NCI-H1105 treated with DMSO at 0.1 percent for 48 hours (cell line): Measurements from ENCODE around the gene NEU1.
A peak's percentile ranks its signal among the peaks of the same experiment; 100 is the strongest.
"Not testable (repeated sequence)": the region's sequence is repeated elsewhere in the genome, so short reads cannot be mapped to it uniquely, and the experiment has no call there.

Source experiments
- DNase-seq: peaks from one replicate; lab custom pipeline; 2025; lab: John Stamatoyannopoulos, UW

The NEU1 gene

DNA sequence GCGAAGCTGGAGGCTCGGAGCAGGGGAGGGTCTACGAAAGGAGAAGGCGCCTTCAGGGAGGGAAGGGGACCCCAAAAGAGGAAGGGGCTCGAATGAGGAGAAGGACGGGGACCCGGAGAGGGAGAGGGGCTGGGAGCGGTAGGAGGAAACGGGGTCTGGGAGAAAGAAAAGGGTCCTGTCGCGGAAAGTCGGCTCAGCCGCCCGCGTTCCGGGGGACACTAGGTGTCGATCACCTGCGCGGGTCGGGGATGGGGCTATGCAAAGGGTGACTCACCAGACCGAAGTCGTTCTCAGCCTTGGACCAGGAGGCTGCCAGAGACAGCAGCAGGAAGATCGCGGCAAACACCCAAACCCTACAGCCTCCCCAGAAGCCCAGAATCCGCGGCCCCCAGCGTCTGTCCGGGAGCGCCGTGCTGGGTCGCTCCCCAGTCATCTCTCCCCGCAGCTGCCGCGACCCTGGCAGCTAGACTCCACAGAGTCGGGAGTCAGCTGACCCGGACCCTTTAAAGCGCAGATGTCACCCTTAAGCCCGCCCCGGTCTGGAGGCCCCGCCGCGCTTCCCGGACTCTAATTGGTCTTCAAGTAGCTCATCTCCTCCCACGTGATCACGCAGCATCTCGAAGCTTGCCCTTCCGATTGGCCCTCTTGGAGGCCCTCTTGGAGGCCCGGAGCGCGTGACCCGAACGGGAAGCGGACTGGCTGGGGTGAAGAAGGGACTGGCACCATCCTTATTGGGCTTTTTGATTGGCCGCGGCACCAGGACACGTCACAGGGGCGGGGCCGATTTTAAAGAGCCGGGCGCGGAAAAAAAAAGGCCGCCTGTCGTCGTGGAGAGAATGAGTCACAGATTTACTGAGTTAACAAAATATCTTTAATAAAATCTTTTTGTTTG lies at the start of gene NEU1:
Gene NEU1, minus strand, starts transcription at position 478 of the 892 bp plus-strand sequence. Its CDS starts 45 bp downstream, at position 433.
- DNase-seq, result peak; percentile 100

DNA sequence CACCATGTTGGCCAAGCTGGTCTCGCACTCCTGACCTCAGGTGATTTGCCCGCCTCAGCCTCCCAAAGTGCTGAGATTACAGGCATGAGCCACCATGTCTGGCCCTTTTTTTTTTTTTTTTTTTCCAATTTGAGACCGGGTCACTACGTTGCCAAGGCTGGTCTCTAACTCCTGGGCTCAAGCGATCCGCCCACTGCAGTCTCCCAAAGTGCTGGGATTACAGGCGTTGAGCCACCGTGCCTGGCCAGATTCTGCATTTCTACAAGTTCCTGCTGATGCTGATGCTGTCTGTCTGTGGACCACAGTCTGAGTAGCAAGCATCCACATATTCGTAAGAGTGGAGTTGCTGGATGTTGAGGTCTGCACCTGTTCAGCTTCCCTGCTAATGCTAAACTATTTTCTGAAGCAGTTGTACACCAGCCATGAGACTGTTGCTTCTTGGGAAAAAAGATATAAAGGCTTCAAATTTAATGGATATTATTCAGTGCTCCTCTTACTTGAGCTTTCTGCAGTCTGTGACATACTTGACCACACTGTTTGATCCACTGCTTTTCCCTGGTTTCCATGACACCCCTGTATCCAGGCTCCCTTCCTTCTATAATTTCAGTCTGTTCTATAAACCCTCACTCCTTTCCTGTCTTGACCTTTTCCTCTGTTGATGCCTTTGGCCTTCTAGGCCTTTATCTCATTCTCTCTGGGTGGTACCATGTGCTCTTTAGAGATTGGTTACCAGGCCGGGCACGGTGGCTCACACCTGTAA lies 49.4 kb upstream of the NEU1 start:
- no peak for DNase-seq

DNA sequence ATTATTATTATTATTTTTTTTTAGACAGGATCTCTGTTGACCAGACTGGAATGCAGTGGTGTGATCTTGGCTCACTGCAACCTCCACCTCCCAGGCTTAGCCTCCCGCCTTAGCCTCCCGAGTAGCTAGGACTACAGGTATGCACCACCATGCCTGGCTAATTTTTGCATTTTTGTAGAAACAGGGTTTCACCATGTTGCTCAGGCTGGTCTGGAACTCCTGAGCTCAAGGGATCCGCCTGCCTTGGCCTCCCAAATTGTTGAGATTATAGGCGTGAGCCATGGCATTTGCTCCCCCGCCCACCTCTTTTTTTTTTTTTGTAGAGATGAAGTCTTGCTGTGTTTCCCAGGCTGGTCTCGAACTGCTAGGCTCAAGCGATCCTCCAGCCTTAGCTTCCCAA lies 46.7 kb upstream of the NEU1 start:
- not testable (repeated sequence) for DNase-seq

DNA sequence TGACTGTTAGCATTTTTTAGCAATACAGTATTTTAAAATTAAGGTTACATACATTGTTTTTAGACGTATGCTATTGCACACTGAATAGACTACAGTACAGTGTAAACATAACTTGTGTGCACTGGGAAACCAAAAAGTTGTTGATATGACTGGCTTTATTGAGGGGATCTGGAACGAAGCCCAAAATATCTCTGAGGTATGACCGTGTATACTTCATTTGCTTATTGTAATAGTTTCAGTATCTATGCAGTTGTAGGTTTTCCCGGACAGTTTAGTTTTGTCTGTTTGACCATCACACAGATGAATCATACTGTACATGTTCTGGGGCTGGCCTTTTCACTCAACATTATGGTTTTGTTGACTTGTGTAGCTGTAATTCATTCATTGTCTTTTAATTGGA lies 46.2 kb upstream of the NEU1 start:
- DNase-seq, result no peak

DNA sequence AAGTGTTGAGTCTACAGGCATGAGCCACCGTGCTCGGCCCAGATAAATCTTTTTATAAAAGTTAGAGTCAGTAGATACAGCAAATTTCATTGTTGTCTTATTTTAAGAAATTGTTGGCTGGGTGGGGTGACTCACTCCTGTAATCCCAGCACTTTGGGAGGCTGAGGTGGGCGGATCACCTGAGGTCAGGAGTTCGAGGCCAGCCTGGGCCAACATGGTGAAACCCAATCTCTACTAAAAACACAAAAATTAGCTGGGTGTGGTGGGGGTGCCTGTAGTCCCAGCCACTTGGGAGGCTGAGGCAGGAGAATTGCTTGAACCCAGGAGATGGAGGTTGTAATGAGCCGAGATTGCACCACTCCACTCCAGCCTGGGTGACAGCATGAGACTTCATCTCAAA lies 45.6 kb upstream of the NEU1 start:
- not testable (repeated sequence) for DNase-seq

DNA sequence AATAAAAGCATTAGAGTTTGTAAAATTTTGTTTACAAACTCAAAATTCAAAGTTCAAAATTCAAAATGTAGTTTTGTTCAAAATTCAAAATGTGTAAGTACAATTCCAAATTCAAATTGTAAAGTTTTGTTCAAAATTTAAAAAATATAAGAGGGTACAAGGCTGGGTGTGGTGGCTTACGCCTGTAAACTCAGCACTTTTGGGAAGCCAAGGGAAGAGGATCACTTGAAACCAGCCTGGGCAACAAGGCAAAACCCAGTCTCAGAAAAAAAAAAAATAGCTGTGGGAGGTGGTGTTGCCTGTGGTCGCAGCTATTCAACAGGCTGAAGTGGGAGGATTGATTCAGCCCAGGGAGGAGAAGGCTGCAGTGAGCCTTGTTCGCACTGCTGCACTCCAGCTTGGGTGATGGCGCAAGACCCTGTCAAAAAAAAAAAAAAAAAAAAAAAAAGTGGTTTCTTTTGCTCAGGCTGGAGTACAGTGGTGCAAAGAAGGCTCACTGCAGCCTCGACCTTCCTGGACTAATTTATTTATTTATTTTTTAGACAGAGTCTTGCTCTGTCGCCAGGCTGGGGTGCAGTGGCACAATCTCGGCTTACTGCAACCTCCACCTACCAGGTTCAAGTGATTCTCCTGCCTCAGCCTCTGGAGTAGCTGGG lies 44.7 kb upstream of the NEU1 start:
- DNase-seq, result no peak

DNA sequence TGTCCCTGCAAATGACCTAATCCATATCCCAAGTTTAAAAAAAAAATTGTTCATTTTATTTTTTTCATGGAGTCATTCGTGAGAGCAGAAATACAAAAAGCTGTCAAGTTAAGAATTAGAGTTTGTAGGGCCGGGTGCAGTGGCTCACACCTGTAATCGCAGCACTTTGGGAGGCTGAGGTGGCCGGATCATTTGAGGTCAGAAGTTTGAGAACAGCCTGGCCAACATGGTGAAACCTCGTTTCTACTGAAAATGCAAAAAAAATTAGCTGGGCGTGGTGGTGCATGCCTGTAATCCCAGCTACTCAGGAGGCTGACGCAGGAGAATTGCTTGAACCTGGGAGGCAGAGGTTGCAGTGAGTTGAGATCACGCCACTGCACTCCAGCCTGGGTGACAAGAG lies 44.1 kb upstream of the NEU1 start:
- not testable (repeated sequence) for DNase-seq

DNA sequence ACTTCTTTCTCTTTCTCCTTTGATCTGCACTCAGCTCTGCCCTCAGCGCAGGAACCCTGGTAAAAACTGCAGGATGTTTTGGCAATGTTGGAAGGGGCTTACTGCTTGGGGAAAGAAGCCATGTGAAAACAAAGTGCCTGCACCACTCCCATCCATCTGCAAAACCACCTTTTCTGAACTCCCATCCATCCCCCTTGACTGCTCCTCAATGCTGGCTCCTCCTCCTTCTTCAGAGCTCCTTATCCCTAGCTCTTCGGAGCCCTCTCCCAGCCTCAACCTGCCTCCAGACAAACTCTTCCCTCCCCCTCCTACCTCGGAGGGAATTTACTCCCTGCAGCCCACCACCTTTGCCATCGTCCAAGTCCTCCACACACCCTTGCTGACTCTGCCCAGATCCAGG lies 43.5 kb upstream of the NEU1 start:
- no peak for DNase-seq

DNA sequence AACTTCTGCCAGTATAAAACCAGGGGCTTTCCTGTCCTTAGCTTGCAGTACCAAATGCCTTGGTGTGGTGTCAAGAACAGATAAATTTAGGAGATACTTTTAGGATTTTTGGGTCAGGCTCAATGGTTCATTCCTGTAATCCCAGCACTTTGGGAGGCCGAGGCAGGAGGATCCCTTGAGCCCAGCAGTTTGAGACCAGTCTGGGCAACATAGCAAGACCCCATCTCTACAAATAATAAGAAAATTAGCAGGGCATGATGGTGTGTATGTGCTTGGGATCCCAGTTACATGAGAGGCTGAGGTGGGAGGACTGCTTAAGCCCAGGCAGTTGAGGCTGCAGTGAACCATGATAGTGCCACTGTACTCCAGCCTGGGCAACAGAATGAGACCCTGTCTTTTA lies 42.4 kb upstream of the NEU1 start:
- no peak for DNase-seq

DNA sequence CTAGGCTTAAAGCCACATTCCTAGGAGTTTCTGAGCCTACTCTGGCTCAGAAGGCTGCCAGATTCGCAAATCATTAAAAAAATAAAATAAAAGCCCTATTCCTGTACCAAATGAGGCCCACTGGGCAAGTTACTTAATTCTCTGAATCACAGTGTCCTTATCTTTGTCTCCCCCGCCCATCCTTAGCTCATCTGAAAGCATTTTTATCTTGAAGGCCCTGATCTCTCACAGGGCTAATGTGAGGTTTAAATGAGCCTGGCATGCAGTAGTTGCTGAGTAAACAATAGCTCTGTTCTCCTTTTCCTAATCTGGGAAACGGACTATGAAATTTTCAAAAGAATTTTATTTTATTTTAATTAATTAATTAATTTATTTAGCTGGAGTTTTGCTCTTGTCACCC lies 41.3 kb upstream of the NEU1 start:
- DNase-seq, result no peak

DNA sequence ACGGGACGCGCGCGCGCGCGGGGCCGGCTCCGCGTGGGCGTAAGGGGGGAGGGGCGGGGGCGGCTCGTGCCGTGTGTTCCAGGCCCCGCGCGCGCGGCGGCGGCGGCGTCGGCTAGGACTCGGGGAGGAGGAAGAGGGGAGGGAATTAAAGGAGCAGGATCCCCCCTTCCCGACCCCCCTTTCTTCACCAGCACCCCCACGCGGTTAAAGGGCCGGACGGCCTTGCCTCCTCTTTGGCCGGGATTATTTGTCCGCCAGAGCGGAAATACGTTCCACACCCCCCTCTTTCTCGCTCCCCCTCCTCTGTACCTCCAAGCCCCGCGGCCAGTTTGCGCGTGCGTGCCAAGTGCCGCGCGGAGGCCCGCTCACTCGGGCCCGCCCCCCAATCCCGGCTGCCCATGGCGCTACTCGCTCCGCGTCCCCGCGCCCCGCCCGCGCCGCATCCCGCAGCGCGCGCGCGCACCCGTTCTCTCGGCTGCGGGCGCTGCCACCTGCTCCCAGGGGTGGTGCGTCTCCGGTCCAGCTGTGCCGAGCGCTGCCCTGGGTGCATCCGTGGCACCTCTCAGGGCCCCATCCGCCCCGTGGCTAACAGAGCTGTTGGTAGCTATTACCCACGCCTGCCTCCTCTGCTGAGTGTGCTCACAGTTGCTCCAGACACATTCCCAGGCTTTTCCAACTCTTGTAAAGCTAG lies 39.5 kb upstream of the NEU1 start, which contains the start of gene ZBTB12:
Gene ZBTB12, minus strand, starts transcription at position 134 of the 691 bp plus-strand sequence. CDS start 781 bp downstream, outside the sequence.
- DNase-seq, result peak; percentile 94

DNA sequence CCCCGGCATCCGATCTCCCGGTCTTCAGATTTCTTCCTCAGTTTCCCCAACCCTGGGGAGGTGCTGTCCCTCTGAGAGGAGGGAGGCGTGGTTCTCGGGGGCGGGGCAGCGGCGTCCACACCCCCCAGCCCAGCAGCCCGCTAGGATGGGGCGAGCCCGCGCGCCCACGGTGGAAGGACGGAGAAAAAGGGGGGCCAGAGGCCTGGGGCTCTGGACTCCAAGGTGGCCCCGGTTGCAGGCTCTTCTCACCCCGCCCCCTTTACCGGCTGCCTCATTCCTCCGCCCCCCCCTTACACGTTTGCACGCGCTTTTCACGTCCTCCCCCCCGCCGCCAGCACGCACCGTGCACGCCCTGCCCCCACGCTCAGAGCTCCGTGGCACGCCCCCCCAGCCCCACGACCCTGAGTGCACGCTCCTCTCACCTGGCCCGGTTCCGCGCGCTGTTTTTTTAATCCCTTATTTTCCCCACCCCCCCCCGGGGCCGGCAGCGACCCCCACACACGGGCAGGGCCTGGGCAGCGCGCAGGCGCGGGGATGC lies 38.9 kb upstream of the NEU1 start:
- peak; percentile 24 for DNase-seq

DNA sequence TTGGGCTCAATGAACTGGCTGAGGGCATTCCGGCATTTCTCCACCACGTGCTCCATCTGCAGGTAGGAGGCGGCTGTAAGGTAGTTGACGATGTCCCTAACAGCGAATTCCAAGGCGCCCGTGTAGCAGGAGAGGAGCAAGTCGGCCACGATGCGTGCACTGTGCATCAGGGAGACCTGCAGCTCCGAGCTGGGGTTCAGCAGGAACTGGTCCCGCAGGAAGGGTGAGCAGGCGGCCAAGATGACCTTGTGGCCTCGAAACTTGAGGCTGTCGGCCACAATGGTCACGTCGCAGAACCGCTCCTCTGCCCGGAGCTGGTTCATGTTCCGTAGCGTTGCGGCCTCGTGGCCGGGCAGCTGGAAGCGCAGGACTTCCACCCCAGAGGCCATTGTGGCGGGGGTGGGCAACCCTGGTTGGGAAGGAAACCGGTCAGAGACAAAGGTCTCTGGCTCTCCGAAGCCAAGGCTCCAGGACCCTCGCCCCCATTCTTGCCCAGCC lies 38.3 kb upstream of the NEU1 start:
- no peak for DNase-seq

DNA sequence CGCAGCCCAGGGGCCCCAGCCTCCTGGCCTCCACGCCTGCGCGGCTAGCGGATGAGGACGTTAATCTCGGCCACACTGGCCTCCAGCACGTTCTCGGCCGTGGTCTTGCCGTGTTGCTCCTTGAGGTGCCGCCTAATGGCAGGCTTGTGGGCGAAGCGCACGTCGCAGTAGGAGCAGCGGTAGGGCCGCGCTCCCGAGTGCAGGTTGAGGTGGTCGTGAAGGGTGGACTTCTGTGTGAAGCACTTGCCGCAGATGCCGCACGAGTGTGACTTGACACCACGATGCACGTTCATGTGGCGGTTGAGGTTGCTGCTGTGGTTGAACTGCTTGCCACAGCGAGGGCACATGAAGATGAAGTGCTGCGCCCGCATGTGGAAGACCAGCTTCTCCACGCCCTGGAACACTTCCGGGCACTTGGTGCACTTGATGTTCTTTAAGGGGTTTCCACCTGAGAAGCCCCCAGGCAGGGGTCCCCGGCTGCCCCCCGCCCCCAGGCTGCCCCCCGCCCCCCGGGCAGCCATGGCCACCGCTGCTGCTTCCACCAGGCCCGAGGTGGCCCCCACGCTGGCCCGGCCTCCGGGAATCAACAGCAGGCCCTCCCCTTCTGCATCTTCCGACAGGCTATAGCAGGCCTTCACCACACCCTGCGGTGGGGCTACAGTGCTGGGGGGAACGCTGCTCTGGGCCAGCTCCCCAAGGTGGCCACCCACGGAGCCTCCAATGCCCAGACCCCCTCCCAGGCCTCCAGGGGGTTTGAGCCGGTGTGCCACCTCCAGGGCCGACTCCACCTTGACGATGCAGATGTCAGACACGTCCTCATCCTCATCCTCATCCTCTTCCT lies 37.5 kb upstream of the NEU1 start:
- no peak for DNase-seq

DNA sequence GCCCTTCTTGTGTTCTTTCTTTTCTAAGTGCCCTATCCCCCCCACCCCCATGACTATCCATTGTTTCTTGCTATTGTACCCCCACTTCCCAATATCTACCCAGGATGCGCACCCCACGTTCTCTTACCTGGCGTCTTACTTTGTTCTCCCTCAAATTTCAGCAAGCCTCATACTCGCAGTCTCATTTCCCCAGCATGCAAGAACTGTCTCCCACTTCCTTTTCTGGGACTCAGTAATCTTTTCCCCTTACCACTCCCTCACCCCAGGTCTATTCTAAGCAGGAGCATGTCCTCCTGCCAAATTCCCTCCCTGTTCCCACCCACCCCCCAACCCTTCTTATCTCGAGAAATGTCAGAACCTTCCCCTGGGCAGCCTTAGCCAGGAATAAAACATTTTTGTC lies 36.6 kb upstream of the NEU1 start:
- DNase-seq, result no peak

DNA sequence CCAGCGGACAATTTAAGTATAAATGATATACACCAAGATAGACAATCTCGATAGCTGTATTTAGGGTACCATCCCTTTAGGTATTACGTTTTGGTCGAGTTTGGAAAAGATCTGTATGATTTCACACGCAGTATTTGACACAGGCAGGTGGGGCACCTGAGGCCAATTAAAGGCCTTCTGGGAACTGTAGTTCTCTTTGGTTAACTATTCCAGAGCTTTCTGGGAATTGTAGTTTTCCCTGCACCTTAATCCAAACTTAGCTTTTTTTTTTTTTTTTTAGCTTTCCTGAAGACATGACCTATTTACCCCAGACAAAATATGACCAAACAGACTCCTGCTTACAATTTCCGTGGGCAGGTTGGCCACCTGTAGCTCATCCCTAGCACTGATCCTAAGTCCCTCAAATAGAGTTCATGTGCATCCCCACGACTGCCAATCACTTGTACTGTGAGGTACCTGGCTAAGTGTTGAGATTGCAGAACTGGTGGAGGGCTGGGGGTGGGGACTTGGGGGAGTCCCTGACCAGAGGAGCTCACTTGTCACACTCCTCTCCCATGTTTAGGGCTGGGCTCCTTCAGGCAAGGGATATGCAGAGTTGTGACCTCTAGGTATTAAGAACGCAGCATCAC lies 35.9 kb upstream of the NEU1 start:
- DNase-seq, result peak; percentile 66

DNA sequence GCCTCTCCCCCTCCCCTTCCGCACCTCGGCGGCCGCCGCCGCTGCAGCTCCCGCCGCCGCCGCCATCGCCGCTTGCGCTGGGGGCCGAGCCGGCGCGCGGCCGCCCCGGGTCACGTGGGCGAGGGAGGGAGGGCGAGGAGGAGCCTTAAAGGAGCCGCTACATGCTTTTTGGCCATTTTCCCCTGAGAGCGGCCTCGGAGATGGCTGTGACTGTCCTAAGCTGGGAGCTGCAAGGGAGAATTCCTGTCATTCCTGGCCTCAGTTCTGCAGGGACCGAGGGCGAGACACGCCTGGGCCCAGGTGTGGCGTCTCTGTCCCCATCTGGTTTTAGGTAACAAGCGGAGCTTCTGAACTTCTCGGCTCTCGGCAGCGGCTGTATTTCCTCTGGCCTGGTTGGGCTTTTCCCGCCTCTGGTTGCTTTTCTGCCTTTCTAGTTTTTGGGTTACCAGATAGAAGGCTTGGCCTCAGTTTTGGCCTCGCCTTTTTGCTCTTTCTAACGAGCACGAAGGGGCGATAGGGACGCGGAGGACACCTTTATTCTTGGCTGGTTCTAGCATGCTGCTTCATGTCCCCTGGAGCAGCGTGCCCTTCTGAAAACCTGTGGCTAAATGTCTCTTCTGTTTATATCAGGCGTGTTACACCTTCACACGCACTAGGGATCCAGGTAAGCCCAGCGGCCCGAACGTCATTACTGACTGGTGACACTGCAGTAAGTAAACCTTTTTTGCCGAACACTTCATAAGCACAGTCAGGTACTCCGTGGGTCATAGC lies 35.2 kb upstream of the NEU1 start, which contains the start of gene EHMT2:
Gene EHMT2, minus strand, starts transcription at position 87 of the 771 bp plus-strand sequence. Its CDS starts 21 bp downstream, at position 66.
- peak; percentile 84 for DNase-seq

DNA sequence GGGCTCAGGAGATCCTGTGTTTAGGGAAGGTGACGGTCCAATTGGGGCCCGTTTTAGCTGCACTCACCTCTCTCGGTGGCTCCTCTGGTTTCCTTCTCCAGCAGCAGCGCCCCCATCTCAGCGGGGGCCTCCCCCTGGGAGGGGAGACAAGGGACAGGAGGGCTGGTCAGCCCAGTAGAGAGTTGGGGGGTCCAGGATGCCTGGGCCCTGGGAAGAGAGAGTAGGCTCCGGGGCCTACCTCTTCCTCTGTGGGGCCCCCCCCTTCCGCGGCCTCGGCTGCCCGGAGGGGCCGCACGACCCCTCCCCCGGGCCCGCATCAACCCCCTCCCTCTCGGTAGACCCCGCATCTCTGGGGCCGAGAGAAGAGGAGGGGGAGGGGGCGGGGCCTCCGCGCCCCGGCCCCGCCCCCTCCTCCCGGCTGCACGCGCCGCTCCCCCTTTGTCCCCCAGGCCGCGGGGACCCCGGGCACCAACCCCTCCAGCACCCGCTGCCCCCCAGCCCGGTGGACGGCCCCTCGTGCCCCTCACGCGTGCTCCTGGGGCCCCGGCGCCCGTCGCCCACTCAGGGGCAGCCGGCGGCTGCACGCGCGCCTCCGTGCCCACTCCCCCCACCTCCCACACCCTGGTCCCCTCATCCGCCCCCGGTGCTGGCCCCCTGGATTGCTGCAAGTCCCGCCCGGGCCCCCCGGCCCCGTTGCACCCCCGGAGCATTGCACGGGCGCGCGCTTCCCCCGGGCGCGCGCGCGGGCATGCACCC lies 34.4 kb upstream of the NEU1 start:
- DNase-seq, result peak; percentile 5
